SKM-1 treated with dmso at 0.1 percent for 144 hours (cell line): ENCODE data around the gene COG7.
A peak's percentile ranks its signal among the peaks of the same experiment; 100 is the strongest.
"Not testable (repeated sequence)": the region's sequence is repeated elsewhere in the genome, so short reads cannot be mapped to it uniquely, and the experiment has no call there.

Experiments
- DNase-seq: peaks from one replicate; lab custom pipeline; 2025; ENCODE audit not compliant: unreplicated experiment; lab: John Stamatoyannopoulos, UW

The COG7 gene

GRCh38 chr16:23476289-23476688 is 23.3 kb upstream of the COG7 start:
- no peak for DNase-seq

DNA sequence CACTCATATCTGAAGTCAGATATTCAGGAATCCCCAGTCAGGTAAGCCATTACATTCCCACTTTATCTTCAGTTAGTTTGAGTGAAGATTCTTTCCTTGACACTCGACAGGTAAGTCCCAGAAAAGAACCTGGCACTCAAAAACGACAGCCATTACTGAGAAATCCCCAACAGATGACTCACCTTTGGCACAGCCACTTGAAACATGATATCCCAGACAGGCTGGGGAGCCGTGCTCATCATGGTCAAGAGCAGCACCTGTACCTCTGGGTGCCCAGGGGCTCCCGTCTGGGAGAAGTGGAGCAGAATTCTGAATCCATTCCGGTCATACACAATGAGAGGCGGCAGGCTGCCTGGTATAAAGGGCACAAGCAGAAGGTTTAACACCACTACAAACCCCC is 16.8 kb upstream of the COG7 start:
- DNase-seq = no peak

GRCh38 chr16:23466162-23466885 is 13.3 kb upstream of the COG7 start:
- DNase-seq = no peak

GRCh38 chr16:23465179-23465578 is 12.2 kb upstream of the COG7 start:
- DNase-seq = no peak

GRCh38 chr16:23464196-23464595 is 11.2 kb upstream of the COG7 start:
- no peak for DNase-seq

GRCh38 chr16:23462994-23463393 is 10.0 kb upstream of the COG7 start:
- DNase-seq = not testable (repeated sequence)

- no peak for DNase-seq
Observed at GRCh38 chr16:23453338-23454052, 506 bp upstream of the COG7 start.

GRCh38 chr16:23452221-23452571 is 793 bp downstream of the COG7 start:
- DNase-seq = no peak

DNA sequence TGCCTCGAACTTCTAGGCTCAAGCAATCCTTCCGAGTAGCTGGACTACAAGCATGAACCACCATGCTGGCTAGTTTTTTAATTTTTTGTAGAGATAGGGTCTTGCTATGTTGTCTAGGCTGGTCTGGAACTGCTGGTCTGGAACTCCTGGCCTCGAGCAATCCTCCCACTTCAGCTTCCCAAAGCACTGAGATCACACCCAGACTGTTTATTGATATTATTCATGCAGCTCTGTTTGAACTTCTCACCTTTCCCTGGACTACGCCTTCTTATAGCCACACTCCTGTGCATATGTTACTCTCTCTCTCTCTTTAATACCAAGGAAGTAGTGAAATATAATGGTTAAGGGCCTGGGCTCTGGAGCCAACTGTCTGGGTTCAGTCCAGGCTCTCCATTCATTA is 4.6 kb downstream of the COG7 start:
- DNase-seq = no peak

DNA sequence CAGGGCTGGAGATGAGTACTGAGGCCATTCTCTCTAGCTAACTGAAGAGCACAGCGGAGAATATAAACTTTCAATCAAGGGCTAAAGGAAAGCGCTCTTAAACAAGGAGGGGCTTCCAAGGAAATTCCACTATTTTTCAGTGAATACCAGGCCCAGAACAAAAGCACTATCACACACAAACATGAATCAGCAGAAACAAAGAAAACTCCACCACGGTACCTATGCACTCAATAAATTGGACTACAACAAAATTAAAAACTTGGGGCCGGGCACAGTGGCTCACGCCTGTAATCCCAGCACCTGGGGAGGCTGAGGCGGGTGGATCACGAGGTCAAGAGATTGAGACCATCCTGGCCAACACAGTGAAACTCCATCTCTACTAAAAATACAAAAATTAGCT is 15.4 kb downstream of the COG7 start:
- DNase-seq = not testable (repeated sequence)

DNA sequence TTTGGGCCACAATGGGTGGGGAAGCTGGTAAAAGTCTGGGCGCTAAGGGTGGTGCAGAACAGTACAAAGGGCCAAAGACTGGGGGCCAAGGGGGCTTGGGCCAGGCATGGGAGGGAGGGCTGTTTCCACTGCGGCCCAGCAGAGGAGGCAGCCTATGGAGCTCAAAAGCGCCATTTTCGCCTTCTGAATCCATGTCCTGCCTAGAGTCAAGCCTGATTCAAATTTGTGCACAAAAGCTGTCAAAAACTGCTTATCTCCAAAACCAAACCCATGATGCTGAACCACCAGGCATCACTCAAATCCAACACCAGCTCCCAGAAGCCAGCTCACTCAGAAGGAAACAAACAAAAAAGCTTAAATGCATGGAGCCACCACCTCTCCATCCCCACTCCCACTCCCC is 16.0 kb downstream of the COG7 start:
- no peak for DNase-seq

DNA sequence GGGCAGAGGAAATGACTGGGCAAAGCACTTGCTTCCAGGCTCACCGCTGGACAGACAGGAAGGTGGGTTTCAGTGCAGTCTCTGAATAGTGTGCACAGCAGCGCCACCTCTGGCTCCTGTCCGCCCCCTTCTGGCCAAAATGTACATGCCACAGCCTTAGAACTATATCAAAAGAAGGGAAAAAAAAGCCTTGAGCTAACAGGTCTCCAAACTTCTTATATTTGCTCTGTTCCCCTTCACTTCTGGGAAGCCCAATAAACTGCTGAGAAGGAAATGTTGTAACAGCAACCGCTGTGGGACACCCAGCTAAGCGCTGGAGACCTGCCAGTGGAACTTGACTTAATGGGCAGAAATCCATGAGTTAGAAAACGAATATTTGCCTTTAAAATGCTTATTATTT is 17.5 kb downstream of the COG7 start:
- DNase-seq = peak; percentile 62

DNA sequence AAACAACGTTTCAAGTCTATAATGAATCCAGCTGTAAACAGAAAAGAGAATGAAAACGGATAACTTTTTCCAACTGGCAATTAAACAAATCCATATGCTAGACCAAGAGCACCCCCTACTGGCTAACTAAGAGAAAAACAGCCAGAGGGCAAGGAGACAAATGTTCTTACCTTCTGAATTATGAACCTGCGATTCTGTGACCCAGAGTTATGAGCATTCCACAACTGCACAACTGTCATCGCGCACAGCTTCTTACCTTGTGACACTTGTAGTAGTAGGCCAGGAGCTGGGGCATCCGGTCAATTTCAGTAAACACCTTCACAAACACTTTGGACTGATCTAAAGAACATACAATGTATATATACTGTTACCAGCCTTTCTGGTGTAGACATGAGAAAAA is 18.6 kb downstream of the COG7 start:
- peak; percentile 52 for DNase-seq

- no peak for DNase-seq
Observed at GRCh38 chr16:23433261-23433920, 19.6 kb downstream of the COG7 start.

- DNase-seq = no peak
Observed at GRCh38 chr16:23432176-23433128, 20.5 kb downstream of the COG7 start.

- no peak for DNase-seq
Observed at GRCh38 chr16:23428351-23428750, 24.6 kb downstream of the COG7 start.

DNA sequence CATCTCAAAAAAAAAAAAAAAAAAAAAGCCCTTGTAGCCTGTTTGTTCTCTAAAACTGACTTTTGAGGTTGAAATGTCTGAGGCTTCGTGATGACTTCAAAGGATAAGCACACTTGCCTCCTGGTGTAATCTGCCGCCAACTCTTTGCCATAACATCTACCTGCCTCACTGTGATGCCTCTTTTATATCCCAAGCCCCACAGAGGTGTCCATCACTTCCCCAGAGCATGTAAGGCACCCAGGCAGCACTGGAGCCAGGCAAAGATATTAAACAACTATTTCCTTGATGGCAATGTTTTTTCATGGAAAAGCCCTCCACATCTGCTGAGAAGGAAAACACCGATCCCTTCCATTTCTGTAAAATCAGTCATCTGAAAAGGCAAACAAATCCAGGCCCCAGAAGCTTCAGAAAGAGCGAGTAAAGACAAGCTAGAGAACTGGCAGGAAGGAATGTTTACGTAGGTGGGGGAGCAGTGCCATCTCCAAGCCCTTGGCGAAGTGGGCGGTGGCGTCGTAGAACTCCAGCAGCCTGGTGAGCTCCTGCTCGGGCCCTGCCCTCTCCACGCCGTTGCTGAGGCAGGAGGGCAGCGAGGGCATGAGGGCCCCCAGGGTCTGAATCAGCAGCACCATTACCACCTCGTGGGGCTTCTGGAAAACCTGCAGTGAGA is 28.6 kb downstream of the COG7 start:
- no peak for DNase-seq

GRCh38 chr16:23423496-23424049 is 29.4 kb downstream of the COG7 start:
- no peak for DNase-seq

GRCh38 chr16:23420011-23420410 is 33.0 kb downstream of the COG7 start:
- no peak for DNase-seq

- no peak for DNase-seq
Observed at GRCh38 chr16:23416816-23417215, 36.2 kb downstream of the COG7 start.
